ENCODE data around the gene CYP27A1.
"Not testable (repeated sequence)": the region's sequence is repeated elsewhere in the genome, so short reads cannot be mapped to it uniquely, and the experiment has no call there.

CYP27A1 gene

DNA sequence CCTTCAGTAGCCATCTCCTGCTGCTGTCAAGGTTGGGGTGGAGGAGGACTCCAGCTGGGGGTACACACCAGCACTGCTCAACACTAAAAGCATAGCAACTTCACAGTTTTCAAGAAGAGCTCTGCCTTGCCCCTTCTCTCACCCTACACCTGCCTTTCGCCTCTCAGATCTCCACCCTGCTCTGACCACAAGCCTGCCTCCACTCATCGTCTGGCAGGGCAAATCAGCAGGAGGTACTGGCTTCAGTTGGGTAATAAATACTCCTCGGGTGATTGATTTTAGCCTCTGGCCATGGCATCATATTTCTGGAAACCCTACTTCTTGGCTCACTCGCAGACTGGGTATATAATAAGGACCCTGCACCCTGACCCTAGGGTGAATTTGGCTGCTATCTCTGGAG is 52.7 kb downstream of the CYP27A1 start:
- no peak for DNase-seq

DNA sequence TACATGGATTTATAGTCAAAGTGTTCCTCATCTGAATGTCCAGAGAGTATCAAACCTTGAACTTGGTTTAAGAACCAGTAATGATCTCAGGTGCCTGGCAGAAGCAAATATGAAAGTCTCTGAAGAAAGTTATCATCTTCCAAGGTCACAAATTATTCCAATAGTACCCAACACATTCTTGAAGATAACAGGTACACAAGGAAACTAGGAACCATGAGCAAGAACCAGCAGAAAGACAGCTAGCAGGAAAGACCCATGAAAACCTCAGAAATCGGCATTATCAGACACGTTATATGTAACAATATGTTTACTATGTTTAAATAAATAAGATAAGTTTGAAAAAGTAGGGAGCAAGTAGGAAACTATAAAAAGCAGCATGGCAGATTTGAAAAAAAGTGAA is 55.5 kb downstream of the CYP27A1 start:
- no peak for DNase-seq

DNA sequence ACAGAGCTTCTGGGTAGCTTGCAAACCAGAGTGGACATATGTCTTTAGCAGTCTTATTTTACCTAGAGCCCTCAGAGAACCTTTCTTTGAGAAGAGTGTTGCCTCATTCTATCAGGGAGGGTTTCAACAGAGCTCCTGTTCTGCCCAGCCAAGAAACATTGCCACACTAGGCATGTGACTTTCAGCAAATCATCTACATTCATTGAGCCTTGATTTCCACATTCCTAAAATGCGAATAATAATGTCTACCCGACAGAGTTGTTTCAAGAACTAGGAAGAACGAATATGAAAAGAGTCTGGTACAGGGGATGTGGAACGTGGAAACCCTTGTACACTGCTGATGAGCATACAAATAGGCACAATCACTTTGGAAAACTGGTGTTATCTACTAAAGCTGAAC is 57.5 kb downstream of the CYP27A1 start:
- DNase-seq, result no peak

DNA sequence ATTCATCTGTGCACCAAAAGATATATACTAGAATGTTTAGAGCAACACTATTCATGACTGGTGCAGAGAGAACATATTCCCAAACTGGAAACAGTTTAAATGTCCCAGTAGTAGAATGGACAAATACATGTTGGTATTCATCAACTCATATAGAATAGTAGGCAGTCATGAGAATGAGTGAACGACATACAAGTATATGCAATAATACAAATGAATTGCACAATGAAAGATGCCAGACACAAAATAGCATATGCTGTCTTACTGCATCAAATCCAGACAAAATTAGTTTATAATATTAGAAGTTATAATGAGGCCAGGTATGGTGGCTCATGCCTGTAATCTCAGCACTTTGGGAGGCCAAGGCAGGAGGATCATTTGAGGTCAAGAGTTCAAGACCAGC is 57.9 kb downstream of the CYP27A1 start:
- DNase-seq, result no peak

DNA sequence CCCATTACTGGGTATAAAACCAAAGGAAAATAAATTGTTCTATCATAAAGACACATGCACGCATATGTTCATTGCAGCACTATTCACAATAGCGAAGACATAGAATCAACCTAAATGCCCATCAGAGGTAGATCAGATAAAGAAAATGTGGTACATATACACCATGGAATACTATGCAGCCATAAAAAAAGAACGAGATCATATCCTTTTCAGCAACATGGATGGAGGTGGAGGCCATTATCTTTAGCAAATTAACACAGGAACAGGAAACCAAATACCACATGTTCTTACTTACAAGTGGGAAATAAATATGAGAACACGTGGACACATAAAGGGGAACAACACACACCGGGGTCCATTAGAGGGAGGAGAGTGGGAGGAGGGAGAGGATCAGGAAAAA is 62.4 kb downstream of the CYP27A1 start:
- DNase-seq, result not testable (repeated sequence)

DNA sequence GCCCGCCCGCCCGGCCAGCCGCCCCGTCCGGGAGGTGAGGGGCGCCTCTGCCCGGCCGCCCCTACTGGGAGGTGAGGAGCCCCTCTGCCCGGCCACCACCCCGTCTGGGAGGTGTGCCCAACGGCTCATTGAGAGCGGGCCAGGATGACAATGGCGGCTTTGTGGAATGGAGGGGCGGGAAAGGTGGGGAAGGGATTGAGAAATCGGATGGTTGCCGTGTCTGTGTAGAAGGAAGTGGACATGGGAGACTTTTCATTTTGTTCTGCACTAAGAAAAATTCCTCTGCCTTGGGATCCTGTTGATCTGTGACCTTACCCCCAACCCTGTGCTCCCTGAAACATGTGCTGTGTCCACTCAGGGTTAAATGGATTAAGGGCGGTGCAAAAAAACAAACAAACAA is 65.0 kb downstream of the CYP27A1 start:
- not testable (repeated sequence) for DNase-seq

DNA sequence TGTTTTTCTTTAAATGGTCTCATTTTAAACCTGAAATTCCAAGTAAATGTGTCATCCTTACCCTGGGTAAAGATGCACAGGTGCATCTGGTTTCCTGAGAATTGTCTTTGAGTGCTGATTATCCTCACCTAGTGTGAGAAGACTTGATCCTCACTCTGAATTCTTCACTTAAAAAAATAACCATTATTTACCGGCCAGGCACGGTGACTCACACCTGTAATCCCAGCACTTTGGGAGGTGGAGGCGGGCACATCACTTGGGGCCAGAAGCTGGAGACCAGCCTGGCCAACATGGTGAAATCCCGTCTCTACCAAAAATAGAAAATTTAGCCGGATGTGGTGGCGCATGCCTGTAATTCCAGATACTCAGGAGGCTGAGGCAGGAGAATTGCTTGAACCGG is 67.8 kb downstream of the CYP27A1 start:
- DNase-seq, result no peak

DNA sequence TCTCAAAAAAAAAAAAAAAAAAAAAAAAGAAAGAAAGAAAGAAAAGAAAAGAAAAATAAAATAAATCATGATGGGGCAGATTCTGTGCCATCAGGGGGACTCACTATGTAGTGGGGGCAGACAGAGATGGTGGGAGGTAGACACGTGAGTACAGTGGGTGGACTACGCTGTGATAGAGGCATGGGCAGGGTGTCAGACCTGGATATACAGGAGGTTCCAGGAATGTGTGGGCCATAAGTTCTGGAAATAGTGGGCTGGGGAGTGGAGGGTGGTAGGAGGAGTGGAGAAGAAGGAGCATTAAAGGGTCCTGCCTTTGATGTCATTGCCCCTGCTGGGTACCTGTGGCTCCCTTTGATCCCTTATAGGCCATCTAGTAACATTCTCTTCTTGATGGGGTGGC is 68.8 kb downstream of the CYP27A1 start:
- no peak for DNase-seq

DNA sequence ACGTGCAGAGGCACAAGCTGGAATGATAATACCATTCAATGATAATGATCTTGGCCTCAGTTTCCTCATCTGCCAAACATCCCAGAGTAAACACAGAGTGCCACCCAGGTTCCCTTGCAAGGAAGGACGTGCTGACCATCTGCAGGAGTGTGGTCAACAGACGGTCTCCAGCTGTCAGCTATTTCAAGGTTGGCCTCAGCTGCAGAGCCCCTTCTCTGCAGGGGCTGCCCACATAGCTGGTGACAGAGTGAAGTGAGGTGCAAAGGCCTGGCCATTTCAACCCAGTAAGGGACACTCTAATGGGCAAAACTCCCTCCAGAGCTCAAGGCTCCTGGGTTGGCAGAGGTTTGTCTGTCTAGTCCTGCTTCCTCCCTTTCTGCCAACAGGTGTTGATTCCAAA is 69.3 kb downstream of the CYP27A1 start:
- no peak for DNase-seq

DNA sequence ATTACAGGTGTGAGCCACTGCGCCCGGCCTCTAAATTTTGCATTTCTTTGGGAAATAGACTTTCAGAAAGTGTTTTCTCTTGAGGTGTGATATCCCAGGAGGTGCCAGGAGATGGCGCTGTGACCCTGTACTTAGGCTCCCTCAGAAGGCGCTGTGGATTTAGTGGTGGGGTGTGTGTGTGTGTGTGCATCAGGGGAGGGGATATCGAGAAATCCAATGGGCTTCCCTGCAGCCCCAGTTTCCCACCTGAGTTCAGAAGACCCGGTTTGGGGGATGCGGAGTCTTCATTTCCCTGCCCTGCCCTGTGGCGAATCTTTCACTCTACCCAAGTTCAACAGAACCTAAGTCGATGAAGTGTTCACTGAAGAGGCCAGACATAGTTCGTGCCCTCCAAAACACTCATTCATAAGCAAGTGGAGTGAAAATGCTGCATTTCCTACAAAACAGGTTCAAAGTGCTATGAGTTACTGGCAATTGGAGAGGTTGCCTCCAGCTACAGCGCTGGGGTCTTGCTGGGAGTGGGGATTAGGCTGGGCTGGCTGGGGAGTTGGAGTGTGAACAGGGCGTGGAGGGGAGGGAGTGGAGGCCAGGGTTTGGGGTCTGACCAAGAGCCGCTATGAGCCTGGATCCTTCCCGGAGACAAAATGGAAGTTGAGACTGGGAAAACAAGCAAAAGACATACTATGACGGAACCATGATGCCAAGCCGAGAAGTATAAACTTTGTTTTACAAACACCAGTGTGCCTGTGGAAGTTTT is 71.1 kb downstream of the CYP27A1 start:
- DNase-seq, result peak in 1 of 2 donors; percentile 32

DNA sequence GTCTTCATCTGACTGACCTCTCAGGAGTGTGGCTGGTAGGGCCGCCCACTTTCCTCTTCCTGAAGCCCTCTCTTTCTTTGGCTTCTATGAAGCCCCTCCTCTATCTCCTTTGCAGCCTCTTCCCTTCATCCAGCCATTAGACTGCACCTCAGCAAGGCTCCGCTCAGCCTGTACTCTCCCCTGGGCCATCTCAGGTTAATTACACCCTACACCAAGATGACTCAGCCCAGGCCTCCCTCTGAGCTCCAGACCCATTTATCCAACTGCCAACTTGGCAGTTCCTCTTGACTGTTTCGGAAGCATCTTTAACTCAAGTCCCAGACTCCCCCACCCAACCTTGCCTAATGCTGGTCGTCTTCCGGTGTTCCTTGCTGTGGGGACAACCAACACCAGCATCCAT is 71.8 kb downstream of the CYP27A1 start:
- no peak for DNase-seq

DNA sequence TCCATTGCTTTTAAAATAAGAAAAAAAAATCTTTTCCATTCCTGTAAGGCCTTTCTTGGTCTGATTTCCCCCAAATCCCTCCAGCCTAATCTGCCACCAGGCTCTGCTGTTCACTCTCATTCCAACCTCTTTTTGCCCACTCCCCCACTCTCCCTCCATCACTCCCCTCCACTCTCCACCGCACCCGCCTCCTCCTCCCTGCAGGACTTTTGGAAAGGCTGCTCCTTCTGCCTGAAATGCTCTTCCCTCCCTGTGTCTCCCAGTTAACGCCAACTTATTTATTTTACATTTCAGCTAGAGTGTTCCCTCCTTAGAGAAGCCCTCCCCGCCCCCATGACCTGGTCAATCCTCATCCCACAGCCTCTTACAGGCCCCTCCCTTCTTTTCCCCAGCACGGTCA is 72.9 kb downstream of the CYP27A1 start:
- DNase-seq, result no peak

DNA sequence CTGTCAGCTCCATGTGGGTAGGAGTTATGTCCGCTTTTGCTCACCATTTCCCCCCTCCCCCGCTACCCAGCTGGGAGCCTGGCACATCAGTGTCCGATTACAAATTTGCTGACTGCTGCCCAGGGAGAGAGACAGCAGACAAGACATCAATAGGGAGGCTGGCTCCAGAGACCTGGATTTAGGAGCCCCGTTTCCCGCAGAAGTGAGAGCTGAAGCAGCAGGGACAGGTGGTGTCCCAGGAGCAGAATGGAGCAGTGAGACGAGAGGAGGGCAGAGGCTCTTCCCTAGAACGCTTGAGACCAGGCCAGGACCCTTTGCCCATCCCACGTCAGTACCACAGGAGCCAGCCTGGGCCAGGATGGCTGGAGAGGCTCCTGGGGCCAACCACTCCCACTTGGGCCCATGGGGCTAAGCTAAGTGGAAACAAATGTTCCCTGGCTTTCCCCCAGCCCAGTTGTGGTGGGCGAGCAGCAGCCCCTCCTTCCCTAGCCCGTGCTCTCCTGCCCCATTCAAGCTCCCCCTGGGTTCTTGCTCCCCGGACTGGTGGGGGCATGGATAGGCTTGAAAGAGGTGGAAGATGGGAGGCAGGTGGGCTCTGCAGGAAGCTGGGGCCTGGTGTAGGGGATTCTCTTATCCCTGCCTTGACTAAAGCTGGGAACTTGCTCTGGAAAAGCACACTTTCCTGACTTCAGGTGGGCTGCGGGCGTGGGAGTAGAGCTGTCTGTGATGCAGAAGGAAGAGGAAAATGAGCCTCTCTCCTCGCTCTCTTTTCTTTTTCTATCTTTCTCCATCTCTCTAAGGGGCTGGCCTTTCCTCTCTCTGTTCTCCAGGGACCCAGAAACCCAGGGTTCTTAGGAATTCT is 73.6 kb downstream of the CYP27A1 start:
- DNase-seq, result no peak

DNA sequence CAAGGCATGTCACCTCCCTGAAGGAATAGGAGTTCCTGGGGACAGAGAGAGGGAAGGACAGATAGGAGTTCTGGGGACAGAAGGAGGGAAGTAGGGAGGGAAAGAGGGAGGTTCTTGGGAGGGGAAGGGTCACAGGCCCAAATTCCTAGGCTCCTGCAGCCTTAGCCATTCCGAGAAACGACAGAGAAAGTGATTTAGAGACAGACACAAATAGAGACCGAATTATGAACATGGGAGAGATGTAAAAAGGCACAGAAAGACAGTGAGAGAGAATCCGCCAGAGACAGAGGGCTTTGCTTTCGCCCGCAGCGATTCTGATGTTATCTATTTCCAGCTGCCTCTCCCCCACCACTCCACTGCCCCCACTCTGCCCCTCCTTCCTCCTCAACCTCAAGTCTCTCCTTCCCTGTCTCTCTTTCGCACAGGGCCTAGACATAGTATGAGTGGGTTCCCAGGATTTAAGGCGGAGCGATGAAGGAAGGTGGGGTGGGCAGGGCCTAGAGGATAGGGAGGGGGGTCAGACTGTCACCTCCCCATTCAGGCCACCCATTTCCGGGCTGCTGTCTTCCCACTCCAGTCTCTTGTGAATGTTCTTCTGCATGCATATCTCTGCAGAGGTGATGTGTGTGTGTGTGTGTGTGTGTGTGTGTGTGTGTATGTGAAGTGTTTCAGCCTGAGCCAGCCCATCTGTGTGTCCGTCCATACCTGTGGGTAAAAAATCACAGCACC is 74.4 kb downstream of the CYP27A1 start:
- DNase-seq, result no peak

DNA sequence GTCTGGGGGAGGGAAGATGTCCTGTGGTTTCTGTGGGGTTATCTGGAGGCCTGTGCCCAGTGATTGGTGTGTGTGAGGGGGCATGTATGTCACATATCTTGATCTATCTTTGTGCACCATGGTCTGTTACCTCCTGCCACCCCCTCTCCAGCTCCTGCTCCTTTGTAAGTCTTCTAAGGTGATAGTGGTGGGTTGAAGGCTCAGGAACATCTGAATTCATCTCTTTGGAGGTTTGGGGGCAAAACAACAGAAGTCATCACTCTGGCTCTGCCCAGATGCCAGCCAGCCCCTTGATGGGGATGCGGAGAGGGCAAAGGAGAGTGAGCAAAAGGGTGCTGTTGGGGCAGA is 74.9 kb downstream of the CYP27A1 start:
- no peak for DNase-seq

DNA sequence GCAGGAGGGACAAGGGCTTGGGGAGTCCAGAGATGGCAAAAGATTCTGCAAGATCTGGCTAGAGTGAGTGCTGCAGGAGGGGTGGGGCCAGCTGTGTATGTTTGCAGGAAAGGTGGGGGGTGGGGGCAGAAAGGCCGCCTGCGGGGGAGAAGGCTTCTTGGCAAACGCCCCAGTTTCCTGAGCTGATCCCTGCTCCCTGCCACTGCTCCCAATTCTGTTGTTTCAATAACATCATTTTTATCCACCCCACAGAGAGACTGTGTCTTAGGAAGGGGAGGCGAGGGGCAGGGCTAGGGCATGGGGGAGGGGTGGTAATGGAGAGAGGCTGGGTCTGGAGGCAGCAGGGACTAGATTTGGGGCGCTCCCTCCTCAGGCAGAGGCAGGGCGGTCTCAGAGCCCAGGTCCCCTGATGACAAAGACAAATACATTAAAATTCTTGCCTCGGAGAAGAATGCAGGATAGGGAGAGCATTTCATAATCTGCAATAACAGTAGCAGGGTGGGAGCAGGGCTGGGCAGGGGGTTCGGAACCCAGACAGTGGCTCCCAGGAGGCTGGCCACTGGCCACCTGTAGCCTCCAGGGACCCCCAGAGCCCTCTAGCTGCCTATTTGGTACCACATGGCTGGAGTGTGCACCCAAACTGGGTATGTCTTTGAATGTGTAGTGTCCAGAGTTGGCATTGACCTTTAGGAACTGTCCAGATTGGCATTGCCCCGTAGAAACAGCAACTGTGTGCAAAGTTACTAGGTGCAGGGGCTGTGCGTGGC is 75.6 kb downstream of the CYP27A1 start:
- no peak for DNase-seq

DNA sequence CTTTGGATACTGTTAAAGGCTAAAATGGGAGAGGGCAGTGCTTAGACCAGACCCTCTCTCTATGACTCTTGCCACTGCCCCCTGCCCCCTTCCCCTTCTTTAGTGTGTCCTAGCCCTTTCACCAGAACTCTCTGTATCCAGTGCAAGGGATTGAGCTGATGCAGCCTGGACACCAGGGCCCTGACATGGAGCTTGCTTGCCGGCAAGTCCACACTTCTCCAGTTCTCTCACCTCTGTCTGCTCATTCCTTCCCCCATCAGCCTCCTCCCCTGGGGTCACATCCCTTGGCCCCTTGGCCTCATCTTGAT is 76.1 kb downstream of the CYP27A1 start:
- DNase-seq, result no peak

DNA sequence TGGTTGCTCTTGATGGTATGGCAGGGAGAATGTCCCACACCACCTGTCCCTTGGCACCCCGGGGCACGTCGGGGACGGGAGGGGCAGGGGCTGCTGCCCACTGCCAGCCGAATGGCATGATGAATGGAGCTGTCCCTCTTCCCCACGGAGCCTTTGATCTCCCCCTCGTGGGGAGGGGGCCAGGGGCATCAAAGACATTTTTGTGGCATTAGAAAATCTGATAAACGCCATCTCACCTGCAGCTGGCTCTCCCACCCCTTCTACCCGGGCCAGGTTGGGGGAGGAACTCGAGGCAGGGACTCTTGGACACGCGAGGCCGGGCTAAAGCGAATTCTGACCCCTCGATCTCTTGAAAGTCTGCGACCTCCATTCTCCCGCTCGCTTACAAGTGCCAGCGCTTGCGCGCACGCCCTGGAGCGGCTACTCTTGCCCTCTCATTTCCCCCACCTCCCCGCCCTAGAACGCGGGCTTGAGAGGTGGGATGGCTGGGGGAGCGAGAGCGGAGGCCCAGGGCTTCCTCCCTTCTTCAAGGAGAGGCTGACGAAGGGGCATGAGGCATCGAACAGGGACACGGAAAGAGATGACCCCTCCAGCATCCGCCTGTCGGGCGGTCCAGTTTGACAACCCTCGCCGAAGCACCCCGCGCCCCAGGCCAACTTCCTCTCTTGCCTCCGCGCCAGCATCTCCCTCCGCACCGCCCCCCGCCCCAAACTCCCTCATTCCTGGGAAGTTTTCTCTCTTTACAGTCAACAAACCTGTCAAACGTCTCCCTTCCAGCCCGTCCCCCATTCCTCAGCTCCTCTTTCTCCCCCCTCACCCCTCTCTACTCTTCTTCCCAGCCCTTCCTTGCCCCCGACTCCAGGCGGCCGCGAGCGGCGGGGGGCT is 77.0 kb downstream of the CYP27A1 start:
- no peak for DNase-seq

DNA sequence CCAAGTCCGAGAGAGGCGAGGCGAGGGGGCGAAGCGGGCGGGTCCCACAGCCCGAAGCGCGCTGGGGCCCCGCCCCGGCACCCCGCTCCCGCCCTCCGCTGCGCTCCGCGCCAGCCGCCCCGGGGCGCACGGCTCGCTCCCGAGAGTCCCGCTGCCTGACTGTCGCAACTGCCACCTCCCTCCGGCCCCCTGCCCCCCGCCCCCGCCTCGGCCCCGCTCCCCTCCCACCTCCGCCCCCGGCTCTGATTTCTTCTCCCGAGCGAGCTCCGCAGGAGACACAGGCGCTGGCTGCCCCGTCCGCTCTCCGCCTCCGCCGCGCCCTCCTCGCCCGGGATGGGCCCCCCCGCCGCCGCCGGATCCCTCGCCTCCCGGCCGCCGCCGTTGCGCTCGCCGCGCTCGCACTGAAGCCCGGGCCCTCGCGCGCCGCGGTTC is 77.6 kb downstream of the CYP27A1 start, which contains the start of gene WNT6:
WNT6 (plus strand) TSS at position 250 of the 432 bp plus-strand sequence. CDS start 233 bp downstream, outside the sequence.
- no peak for DNase-seq

DNA sequence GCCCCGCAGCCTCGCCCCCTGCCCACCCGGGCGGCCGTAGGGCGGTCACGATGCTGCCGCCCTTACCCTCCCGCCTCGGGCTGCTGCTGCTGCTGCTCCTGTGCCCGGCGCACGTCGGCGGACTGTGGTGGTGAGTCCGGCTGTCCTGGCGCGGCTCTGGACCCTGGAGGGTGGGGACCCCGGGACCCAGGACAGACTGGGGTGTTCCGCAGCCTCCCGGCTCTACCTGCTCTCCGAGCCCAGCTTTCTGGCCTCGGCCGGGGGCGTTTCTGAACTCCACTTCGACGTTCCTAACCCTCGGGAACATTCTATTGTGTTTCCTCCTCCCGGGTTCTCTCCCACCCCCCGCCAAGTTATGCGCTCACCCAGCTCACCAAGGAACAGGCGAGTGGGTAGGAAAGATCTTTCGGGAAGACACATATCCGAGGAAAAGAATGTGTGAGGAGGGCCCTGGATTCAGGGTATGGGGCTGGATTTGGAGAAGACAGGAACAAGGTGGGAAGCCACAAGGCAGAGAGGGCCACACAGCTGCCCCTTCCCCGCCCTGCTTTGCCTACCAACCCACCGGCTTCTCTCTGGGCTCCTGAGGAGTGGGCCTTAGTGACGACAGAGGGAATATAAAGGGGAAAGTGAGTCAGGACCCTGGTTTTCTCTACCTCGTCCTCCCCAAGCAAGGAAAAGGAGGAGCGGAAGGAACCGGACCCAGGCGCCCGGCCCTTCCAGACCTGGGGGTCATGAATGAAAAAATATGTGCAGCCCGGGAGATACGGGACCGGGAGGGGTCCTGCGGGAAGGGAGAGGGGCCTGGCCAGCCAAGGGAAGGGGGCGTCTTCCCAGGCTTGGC is 78.3 kb downstream of the CYP27A1 start:
- DNase-seq, result no peak

DNA sequence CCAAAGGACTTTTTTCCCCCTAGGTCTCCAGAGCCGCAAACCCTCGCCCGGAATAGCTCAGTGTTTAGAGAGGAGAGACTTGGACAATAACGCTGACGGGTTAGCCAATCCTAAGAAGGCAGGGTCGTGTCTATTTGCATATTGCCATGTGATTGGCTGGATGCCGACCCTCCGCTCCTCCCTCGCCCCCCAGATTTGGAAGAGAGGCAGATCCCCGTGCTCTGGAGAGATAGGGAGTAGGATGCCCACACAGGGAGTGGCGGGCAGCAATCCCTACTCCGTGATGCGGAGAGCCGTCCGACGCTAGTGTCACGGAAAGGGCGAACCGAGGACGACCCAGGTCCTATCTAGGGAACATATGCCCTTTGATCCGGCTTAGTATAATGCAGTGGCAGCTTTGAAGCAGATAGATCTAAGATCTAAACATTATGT is 79.0 kb downstream of the CYP27A1 start:
- DNase-seq, result no peak

Measured in bone marrow (tissue), 2 donors.